Epithelial cell of proximal tubule (primary cell): Measurements from ENCODE around the gene KRT17. TPM values are rescaled to one million over a fixed set of nuclear protein-coding genes. Genes with fewer than 3 reads are reported as not detected.
"Not testable (repeated sequence)": the region's sequence is repeated elsewhere in the genome, so short reads cannot be mapped to it uniquely, and the experiment has no call there.

ENCODE experiments used
- DNase-seq: peaks from one replicate; pipeline ENCODE4 v3.0.0-alpha.2; 2011; ENCODE audit warnings: low read depth
- H3K4me3 ChIP-seq: 2 replicates; pipeline ENCODE4 v1.5.1; 2011; ENCODE audit warnings: low read depth, mild to moderate bottlenecking, low read length
- CTCF ChIP-seq: conservative IDR thresholded peaks from 2 replicates; pipeline ENCODE4 v1.5.1; 2012; ENCODE audit warnings: low read depth, mild to moderate bottlenecking, low read length
- total RNA-seq: library from RNA; depleted of rRNA; stranded (reverse); fragments of >200 nt; gene quantifications from 2 replicates; pipeline ENCODE4 v1.2.3, GENCODE V29; 2015

Gene KRT17
- total RNA-seq, 1 donor from 2014 or later = 20.8 TPM

- DNase-seq = no peak
- no peak for TF ChIP-seq CTCF
- H3K4me3 ChIP-seq = no peak overlapping the region
Measured at GRCh38 chr17:41620583-41621434, 3.6 kb downstream of the KRT17 start.

- H3K4me3 ChIP-seq, DNase-seq: not testable (repeated sequence)
Measured at GRCh38 chr17:41619927-41620582, 4.3 kb downstream of the KRT17 start.

GRCh38 chr17:41619036-41619926, 5.1 kb downstream of the KRT17 start:
- no peak for TF ChIP-seq CTCF

GRCh38 chr17:41618341-41619035, 5.9 kb downstream of the KRT17 start:
- no peak for DNase-seq
- no peak for TF ChIP-seq CTCF
- H3K4me3 ChIP-seq = no peak overlapping the region

More at GRCh38 chr17:41619036-41619926, 5.1 kb downstream of the KRT17 start:
- DNase-seq = no peak
- no peak overlapping the region for H3K4me3 ChIP-seq

- TF ChIP-seq CTCF = no peak
- no peak for DNase-seq
Measured at GRCh38 chr17:41617698-41618097, 6.7 kb downstream of the KRT17 start.

GRCh38 chr17:41617136-41617535, 7.2 kb downstream of the KRT17 start:
- no peak overlapping the region for H3K4me3 ChIP-seq
- TF ChIP-seq CTCF = no peak
- DNase-seq = no peak

More at GRCh38 chr17:41617698-41618097, 6.7 kb downstream of the KRT17 start:
- no peak overlapping the region for H3K4me3 ChIP-seq

- not testable (repeated sequence) for H3K4me3 ChIP-seq, DNase-seq
Measured at GRCh38 chr17:41616486-41616885, 7.9 kb downstream of the KRT17 start.
